Activated effector memory CD4-positive, alpha-beta T cell treated with Interleukin-2 at 50 U/mL for 16 hours (primary cell): ENCODE measurements around the gene GFPT1.
"Not testable (repeated sequence)": the region's sequence is repeated elsewhere in the genome, so short reads cannot be mapped to it uniquely, and the experiment has no call there.

ENCODE experiments used
- DNase-seq: peaks from one replicate; pipeline ENCODE4 v3.0.0-alpha.2; 2020

GFPT1 gene

DNA sequence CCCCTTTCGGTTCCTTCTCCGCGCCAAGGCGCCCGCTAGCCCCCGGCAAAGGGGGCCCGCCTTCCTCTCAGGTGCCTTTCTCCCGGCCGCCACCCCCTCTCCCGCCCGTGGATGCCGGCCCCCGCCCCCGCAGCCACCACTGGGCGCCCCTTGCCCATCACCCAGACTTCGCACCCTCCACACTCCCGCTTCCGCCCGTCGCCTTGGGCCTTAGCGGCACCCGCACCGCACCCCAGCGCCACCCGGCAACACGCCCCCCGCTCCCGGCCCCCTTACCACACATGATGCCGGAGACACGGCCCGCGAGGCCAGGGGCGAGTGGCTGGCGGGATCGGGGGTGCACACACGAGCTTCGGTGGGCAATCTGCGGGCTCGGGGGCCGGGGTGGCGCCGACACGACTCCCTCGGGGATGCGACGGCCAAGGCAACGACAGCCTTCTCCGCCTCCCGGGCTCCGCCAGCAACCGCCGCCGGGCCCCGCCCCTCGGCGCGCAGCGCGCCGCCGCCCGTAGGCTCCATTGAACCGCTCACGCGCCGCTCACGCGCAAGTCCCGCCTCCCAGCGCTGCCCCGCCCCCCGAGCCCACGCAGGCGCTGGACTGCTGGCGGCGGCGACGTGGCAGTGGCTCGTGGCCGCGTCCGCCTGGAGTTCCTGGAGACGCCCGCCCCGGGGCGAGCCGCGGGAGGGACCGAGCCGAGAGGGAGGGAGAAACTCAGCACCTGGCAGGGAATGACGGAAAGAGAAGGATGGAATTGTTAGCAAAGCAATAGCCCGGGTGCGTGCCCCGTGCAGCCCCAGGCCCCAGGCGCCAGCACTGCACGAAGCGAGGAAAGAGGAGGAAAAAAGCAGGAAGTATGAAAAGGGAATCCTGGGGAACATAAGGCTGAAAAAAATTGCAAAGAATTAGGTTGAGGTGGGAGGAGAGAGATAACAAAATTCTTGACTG is at the start of gene GFPT1:
TSS of gene GFPT1 (minus strand) at position 439 of the 946 bp plus-strand sequence. CDS start at position 283, 156 bp downstream.
- DNase-seq: peak; percentile 92

DNA sequence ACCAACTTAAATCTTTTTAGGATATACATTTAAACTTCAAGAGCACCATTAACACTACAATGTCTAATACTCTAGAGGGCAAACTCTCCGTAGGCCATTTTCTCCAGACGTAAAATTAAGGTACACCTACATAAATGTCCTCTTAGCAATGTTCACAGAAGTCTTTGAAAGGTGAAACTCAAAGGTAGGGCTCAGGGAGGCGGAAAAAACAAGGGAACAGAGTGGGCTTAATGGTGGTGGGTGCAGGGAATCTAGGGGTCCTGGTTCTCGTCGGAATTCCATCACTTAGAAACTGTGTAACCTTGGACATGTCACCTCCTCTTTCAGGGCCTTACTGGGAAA is 49.5 kb upstream of the GFPT1 start:
- DNase-seq: no peak

DNA sequence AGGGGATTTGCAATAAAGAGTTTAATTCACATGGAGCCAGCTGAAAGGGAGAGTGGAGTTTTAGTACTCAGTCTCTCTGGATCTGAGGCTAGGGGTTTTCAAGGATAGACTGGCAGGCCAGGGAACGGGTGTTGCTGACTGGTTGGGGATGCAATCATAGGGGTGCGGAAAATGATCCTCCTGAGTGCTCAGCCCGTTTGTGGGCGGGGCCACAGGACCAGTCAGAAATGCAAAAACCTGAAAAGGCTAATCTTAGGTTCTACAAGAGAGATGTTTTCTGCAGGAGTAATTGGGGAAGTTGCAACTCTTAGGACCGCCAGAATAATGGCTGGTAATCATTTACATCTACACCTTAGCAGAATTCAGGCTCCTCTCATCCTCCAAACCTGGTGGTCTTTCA is 47.7 kb upstream of the GFPT1 start:
- no peak for DNase-seq

DNA sequence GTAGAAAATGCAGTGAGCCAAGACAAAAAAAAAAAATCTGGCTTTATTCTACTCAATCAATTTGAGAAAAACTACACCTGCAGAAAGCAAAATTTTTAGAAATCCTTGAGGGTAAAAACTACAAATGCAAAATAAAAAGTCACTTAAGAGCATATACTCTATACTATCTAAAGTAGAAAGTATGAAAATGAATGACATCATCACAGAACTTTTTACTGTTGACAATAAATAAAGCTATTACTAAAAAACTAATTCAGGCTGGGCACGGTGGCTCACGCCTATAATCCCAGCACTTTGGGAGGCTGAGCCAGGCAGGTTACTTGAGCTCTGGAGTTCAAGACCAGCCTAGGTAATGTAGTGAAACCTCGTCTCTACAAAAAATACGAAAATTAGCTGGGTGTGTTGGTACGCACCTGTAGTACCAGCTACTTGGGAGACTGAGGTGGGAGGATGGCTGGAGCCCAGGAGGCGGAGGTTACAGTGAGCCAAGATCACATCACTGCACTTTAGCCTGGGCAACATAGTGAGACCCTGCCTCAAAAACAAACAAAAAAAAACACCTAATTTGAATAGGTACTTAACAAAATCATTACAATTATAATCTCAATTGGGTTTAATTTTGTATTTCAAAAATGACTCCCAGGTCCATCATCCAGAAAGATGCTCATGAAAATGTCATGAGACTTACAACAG is 42.6 kb upstream of the GFPT1 start:
- DNase-seq: no peak

- no peak for DNase-seq
These were observed 42.0 kb upstream of the GFPT1 start for GRCh38 chr2:69428981-69429380.

- DNase-seq: no peak
These were observed 37.4 kb upstream of the GFPT1 start for GRCh38 chr2:69424419-69424818.

- no peak for DNase-seq
These were observed 35.2 kb upstream of the GFPT1 start for GRCh38 chr2:69422198-69422597.

GRCh38 chr2:69419111-69419510 is 32.1 kb upstream of the GFPT1 start:
- not testable (repeated sequence) for DNase-seq

GRCh38 chr2:69416147-69416546 is 29.1 kb upstream of the GFPT1 start:
- DNase-seq: no peak

GRCh38 chr2:69411120-69411519 is 24.1 kb upstream of the GFPT1 start:
- no peak for DNase-seq

DNA sequence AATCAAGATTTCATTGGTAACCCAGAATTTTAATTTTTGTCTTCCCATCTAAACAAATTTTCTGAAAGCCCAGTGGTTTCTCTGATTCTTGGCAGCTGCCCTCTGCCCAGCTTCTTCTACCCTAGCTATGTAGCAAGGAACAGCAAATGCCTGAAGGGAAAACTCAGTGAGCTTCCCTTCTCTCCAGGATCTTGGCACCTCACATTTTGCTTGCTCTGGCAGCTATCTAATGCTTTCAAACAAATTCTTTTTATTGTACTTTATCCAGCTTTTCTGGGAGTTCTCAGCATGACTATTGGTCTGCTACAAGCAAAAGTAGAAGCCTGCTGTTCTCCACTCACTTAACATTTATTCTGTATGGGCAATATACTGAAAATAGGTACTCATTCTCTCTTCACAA is 18.3 kb upstream of the GFPT1 start:
- DNase-seq: no peak

DNA sequence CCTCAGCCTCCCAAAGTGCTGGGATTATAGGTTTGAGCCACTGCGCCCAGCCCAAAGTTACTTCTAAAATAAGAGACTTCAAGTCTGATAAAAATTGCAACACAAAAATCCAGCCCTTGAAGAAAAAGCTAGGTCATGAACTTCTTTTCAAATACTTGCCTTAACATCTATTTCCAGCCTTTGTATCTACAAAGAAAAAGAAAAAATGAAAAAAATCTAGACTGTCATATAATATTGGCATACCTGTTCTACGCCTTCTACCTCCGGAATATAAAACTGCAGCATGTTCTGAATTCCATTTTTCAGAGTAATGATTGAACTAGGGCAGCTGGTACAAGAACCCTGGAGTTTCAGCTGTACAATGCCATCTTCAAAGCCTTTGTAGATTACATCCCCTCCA is 13.1 kb upstream of the GFPT1 start:
- DNase-seq: no peak

DNA sequence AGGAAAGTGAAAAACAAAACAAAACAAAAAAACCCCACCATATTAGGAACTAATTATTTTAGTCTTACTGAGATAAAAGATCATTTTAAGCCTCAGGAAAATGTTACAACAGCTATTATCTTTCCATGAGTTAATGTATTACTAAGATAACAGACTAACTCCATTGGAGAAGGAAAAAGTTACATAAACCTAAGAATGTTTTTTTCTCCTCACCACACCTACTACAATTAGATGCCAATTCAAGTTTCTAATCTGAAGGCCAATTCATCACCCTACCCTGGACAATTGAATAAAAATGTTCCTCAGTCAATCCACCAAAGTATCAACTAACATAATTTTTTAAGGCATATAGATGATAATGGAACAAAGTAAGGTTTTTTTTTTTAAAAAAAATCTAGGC is 10.2 kb upstream of the GFPT1 start:
- no peak for DNase-seq

DNA sequence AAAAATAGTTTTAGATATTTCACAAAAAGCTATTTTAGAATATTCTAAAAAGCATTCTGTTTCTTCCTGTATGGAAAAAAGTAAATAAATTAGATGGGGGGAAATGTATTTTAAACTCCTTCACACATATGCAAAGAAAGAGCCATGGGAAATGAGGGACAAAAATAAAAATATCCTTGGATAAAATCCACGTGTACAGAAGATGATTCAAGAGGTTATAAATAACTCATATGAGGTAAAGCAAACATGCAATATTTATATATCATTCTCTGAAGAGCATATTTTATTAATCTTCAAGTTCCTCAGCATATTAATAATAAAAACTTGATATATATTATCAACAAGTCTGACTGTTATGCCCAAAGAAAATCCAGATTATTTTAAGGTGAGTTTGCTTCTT is 8.8 kb upstream of the GFPT1 start:
- DNase-seq: no peak

- no peak for DNase-seq
These were observed 6.9 kb upstream of the GFPT1 start for GRCh38 chr2:69393963-69394362.

DNA sequence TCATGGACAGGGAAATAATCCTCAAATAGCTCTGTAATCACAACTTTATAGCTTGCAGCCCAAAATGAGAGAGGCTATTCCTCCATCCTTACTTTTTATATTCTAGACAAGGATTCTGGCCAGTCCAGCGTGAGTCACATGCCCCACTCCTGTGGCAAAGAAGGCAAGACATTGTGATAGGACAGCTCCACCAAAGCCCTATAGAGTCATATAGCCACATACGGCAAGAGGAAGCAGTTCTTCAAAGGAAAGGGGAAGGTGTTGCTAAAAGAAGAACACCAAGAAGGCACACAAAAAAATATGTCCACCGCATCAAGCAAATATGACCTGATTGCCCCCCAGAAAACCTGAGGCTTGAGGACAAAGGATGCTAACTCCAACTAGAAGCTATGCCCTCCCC is 3.4 kb upstream of the GFPT1 start:
- DNase-seq: no peak

DNA sequence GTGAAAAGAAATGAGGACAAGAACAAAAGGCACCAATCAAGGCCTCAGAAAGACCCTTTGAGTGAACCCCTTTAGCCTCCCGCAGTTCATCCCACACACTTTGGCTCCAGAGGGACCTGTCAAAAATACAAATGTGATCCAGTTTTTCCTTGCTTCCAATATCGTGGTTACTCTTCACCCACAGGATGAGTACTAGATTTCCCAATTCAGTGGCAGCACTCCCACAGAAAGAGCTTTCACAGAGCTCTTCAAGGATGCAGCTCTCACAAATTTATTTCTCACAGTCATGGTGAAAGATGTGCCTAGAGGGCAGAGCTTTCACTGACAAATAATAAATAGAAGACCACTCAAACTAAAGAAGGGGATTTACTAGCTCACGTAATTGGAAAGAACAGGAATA is 3.0 kb upstream of the GFPT1 start:
- DNase-seq: no peak

DNA sequence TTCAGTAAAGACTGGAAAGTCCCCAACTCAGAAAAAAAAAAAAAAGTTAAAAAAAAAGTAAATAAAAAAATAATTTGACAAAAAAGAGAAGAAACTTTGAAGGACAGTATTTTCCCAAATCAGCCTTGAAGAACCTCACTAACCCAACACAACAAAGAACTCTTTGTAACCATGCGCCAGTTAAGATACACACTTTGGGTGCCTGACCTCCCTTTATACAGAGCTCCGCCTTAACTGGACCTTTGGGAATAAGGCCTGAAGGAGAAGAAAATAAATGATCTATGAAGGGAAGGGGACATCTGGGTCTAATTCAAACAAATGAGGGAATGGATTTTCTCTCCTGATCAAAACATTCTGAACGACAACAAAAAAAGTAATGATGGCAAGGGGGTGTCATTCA is 2.2 kb upstream of the GFPT1 start:
- DNase-seq: no peak

- DNase-seq: no peak
These were observed 899 bp upstream of the GFPT1 start for GRCh38 chr2:69387770-69388481.

GRCh38 chr2:69386360-69386759 is 667 bp downstream of the GFPT1 start:
- no peak for DNase-seq

GRCh38 chr2:69385443-69386151 is 1.4 kb downstream of the GFPT1 start:
- no peak for DNase-seq

DNA sequence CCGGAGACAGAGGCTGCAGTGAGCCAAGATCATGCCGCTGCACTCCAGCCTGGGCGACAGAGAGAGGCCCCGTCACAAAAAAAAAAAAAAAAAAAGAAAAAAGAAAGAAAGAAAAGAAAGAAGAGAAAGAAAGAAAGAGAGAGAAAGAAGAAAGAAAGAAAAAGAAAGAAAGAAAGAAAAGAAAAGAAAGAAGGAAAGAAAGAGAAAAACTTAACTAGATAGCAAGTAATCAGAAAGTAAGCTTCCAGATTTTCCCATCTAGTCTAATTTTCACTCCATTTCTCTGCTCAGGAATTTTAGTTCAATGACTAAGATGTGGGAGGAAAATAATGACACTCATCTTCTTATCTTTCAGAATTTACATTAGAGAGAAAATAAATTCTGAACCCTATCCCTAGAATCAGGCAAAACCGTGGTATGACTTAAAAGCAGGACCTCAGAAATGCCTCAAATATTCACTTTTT is 2.4 kb downstream of the GFPT1 start:
- no peak for DNase-seq
